Stomach (tissue), 4 donors: ENCODE measurements around the gene RPL29.

Source experiments
- CTCF ChIP-seq, 7 experiments: fragments of 450-650 bp in 4 of 7; fragments of 200-600 bp in 3 of 7; sonication (generic) in 3 of 7; IDR thresholded peaks; one replicate each; pipeline ENCODE4 v1.5.1; 2016 to 2019; ENCODE audit warnings: antibody characterized with exemption in 7 of 7, control low read depth in 2 of 7, mild to moderate bottlenecking in 1 of 7
- POLR2A ChIP-seq, 4 donors: fragments of 450-650 bp; IDR thresholded peaks; one replicate each; pipeline ENCODE4 v1.6.1; 2016; ENCODE audit warnings: antibody characterized with exemption in 4 of 4, control low read depth in 2 of 4, mild to moderate bottlenecking in 1 of 4, moderate library complexity in 1 of 4

- no peak for TF ChIP-seq POLR2A (IDR thresholded peaks at IDR 0.05)
- no peak for TF ChIP-seq CTCF (IDR thresholded peaks at IDR 0.05)
Measured at GRCh38 chr3:51999846-52000245, 4.2 kb upstream of the RPL29 start.
